GM12873 (cell line): ENCODE data around the gene CCT7.

Experiments used
- CTCF ChIP-seq: IDR thresholded peaks from 2 replicates; pipeline ENCODE4 v1.5.1; 2012; ENCODE audit warnings: low read depth, mild to moderate bottlenecking, moderate library complexity, low read length, control low read depth; ENCODE audit not compliant: insufficient read depth; ENCODE audit errors: missing control alignments

The CCT7 gene

DNA sequence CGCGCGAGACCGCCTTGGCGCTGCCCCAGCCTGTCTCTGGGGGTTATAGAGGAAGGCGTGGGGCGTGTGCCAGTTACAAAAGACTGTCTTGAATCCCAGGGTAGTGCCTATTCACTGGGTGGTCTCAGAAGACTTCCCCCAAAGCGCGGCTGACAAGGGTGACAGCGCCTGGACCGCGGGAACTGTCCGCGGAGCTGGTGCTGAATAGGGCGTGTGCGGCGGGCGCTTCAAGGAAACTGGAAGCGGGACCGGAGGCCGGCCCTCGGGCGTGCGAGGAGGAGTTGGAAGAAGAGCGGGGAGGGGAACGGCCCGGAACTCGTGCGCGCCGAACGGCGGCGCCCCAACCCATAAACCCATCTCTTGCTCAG, 57.0 kb downstream of the CCT7 start:
- TF ChIP-seq CTCF, result no peak

DNA sequence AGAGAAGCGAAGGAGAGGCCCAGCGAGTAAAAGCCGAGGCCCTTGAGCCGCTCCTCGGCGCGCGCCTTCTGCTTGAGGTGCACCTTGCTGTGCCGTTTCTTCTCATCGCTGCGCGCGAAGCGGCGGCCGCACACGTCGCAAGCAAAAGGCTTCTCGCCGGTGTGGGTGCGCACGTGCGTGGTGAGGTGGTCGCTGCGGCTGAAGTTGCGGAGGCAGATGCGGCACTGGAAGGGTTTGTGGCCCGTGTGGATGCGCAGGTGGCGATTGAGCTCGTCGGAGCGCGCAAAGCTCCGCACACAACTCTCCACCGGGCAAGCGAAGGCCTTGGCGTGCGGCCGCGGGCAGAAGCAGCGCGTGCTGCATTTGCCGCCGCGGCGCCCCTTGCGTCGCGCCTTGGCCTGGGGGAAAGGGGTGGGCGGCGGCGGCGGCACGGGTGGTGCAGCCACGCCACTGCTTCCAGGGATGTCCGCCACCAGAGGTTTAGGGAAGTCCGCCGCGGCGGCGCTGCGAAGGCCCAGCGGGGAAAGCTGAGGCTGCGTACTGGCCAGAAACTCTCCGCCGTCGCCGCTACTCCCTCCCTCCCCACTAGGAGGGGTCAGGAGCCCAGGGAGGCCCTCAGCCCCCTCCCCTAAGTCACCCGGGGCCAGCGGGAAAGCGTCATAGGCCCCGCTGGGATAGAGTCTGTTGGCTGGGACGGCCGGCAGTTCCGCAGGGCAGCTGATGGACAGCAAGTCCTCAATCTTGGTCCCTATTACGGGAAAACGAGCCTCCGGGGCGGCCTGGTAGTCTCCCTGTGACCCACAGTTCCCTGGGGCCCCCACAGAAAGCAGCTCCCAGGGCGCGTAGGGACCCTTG, 57.6 kb downstream of the CCT7 start:
- TF ChIP-seq CTCF, result peak; percentile 16

DNA sequence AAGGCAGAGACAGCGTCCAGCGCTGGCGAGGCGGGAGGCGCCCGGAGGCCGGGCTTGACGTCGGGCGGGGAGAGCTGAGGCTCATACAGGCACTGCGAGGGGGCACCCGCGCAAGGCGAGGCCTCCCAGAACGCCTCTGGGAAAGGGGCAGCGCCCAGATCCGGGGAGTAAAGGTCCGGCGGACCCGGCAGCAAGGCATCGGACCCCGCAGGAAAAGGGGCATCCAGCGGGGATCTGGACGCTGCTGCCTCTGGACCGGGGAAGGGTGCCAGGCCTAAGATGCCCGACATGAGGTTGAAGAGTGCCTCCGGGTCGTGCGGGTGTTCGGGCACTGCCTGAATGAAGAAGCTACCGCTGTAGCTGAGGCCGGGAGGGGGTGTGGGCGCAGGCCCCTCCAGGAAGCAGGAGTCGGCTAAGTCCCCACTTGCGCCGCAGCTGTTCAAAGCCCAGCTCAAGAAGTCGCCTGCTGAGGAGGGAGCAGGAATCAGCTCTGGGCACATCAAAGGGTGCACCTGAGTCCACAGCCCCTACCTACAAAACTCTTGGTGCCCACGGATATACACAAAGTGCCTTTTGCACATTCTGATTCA, 58.3 kb downstream of the CCT7 start:
- no peak for TF ChIP-seq CTCF

DNA sequence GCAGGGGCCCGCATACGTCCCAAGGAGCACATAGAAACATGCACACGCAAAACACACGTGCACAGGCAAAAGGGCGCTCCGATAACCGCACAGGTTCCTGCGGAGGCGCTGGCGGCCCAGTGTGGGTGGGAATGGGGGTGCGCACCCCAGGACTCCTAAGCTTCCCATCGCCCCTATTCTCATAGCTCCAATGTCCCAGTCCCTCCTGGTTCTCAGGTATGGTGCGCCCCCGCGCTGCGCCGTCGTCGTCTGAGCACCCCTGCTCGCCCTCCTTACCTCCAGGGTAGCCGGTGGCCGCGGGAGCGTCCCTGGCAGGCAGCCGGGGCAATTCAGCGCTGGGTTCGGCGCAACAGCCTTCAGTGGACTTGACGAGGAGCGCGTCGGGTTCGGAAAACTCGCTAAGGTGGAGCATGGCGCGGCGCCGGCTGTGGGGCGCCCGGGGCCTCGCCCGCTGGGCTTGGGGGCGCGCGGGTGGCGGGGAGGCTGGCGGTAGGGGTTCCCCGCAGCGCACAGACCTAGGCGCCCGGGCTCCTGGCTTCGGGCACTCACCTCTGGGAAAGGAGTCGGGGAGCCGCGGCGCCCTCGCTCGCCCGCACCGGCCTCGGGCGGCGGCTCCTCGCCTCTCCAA, 58.9 kb downstream of the CCT7 start:
- TF ChIP-seq CTCF, result no peak

- TF ChIP-seq CTCF, result no peak
Observed at GRCh38 chr2:73293534-73294171, 59.5 kb downstream of the CCT7 start, which contains the start of gene EGR4. Gene EGR4 (minus strand): TSS chr2:73293548. CDS start chr2:73293317, 231 bp downstream.

DNA sequence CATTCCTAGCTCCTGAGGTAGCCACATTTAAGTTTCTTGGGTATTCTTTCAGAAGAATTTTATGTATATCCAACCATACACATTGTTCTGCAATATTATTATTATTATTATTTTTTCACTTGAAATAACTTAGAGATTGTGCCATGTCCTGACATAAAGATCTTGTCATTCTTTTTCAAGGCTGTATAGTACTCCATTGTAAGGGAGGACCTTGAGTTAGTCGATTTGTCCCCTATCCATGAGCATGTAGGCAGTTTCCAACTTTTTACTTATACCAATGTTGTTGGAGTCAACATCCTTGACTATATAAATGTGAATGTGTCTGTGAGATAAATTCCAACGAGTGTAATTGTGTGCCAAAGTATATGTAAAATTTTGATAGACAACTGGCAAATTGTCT, 60.1 kb downstream of the CCT7 start:
- TF ChIP-seq CTCF, result no peak
